Hepatocyte (in vitro differentiated cells): ENCODE measurements around the gene IFT43. TPM values are rescaled to one million over a fixed set of nuclear protein-coding genes. Genes with fewer than 3 reads are reported as not detected.

Experiments
- DNase-seq: peaks from one replicate; pipeline ENCODE4 v3.0.0-alpha.2; 2016; ENCODE audit warnings: low spot score
- H2AFZ ChIP-seq: fragments of 200-600 bp; sonication (generic); 2 replicates; pipeline ENCODE4 v1.6.0; 2016; ENCODE audit warnings: antibody characterized with exemption, mild to moderate bottlenecking
- H3K27ac ChIP-seq: fragments of 200-600 bp; sonication (generic); 2 replicates; pipeline ENCODE4 v1.5.1; 2016; ENCODE audit warnings: mild to moderate bottlenecking
- H3K27me3 ChIP-seq: fragments of 200-600 bp; sonication (generic); 2 replicates; pipeline ENCODE4 v1.6.1; 2016
- H3K36me3 ChIP-seq: fragments of 200-600 bp; sonication (generic); replicated peaks from 2 replicates; pipeline ENCODE4 v1.5.1; 2016; ENCODE audit warnings: low read depth; ENCODE audit not compliant: insufficient read depth
- H3K4me1 ChIP-seq: fragments of 200-600 bp; sonication (generic); 2 replicates; pipeline ENCODE4 v1.5.1; 2016; ENCODE audit warnings: mild to moderate bottlenecking, moderate library complexity; ENCODE audit not compliant: insufficient read depth
- H3K4me2 ChIP-seq: fragments of 200-600 bp; sonication (generic); 2 replicates; pipeline ENCODE4 v1.6.0; 2016
- H3K4me3 ChIP-seq: fragments of 200-600 bp; sonication (generic); 2 replicates; pipeline ENCODE4 v1.5.1; 2016; ENCODE audit warnings: mild to moderate bottlenecking
- H3K79me2 ChIP-seq: fragments of 200-600 bp; sonication (generic); 2 replicates; pipeline ENCODE4 v1.6.0; 2017; ENCODE audit warnings: mild to moderate bottlenecking
- H3K9me2 ChIP-seq: fragments of 200-600 bp; sonication (generic); replicated peaks from 2 replicates; pipeline ENCODE4 v1.6.0; 2017; ENCODE audit warnings: mild to moderate bottlenecking; ENCODE audit not compliant: insufficient read depth
- H3K9me3 ChIP-seq: fragments of 200-600 bp; sonication (generic); 2 replicates; pipeline ENCODE4 v1.5.1; 2016; ENCODE audit warnings: low read depth, mild to moderate bottlenecking
- H4K20me1 ChIP-seq: fragments of 200-600 bp; sonication (generic); 2 replicates; pipeline ENCODE4 v1.6.0; 2016; ENCODE audit warnings: mild to moderate bottlenecking; ENCODE audit not compliant: insufficient read depth, poor library complexity, severe bottlenecking
- CTCF ChIP-seq: fragments of 200-600 bp; sonication (generic); IDR thresholded peaks from 2 replicates; pipeline ENCODE4 v1.5.1; 2016; ENCODE audit warnings: antibody characterized with exemption, mild to moderate bottlenecking; ENCODE audit not compliant: poor library complexity
- EZH2 ChIP-seq: fragments of 200-600 bp; sonication (generic); IDR thresholded peaks from 2 replicates; pipeline ENCODE4 v1.6.1; 2016; ENCODE audit warnings: antibody characterized with exemption, mild to moderate bottlenecking, borderline replicate concordance
- EZH2phosphoT487 ChIP-seq: fragments of 200-600 bp; sonication (generic); IDR thresholded peaks from one replicate; pipeline ENCODE4 v1.6.1; 2018; ENCODE audit warnings: antibody characterized with exemption, mild to moderate bottlenecking, low read depth, moderate library complexity; ENCODE audit not compliant: unreplicated experiment, severe bottlenecking
- WGBS: methylation state at CpG from one replicate; pipeline ENCODE4 v1.1.6; 2016; ENCODE audit warnings: low lambda C conversion rate; ENCODE audit errors: missing lambda C conversion rate; 5-methylcytosine and 5-hydroxymethylcytosine counted together
- polyA plus RNA-seq: library from polyadenylated mRNA; unstranded; fragments of >200 nt; fragmentation: Nextera tagmentation; extraction: Ambion mirVana; gene quantifications from 2 replicates; pipeline ENCODE4 v1.2.1, GENCODE V29; 2016
- total RNA-seq: library from RNA; depleted of rRNA; stranded (reverse); fragments of >200 nt; gene quantifications from 2 replicates; pipeline ENCODE4 v1.2.3, GENCODE V29; 2014

Gene IFT43
- total and polyA plus RNA-seq, 2 experiments from 2014 or later, result 31.9 to 43.2 TPM

- TF ChIP-seq EZH2phosphoT487, result no peak
- H3K4me2 ChIP-seq, result peak overlapping the region; percentile 15
- no peaks in the 10 kb centered on the region for H3K36me3 ChIP-seq
- 71% methylated on average over 1 of the region's 1 CpG for WGBS
- H4K20me1 ChIP-seq, result no peaks in the 10 kb centered on the region
- no peaks in the 10 kb centered on the region for H3K4me1 ChIP-seq
- no peaks in the 10 kb centered on the region for H3K79me2 ChIP-seq
- H2AFZ ChIP-seq, result no peak overlapping the region
- H3K27me3 ChIP-seq, result no peaks in the 10 kb centered on the region
- DNase-seq, result peak; percentile 47
- no peaks in the 10 kb centered on the region for H3K9me3 ChIP-seq
- H3K9me2 ChIP-seq, result no peaks in the 10 kb centered on the region
- H3K4me3 ChIP-seq, result no peak overlapping the region
- H3K27ac ChIP-seq, result peak overlapping the region; percentile 33
Observed at GRCh38 chr14:75993567-75994041, 8.0 kb downstream of the IFT43 start.

- H2AFZ ChIP-seq, result no peak overlapping the region
- H3K4me2 ChIP-seq, result no peak overlapping the region
- no peaks in the 10 kb centered on the region for H3K9me3 ChIP-seq
- no peaks in the 10 kb centered on the region for H3K9me2 ChIP-seq
- TF ChIP-seq EZH2phosphoT487 (no peak), CTCF (no peak), EZH2 (no peak)
- no peak for DNase-seq
- H4K20me1 ChIP-seq, result no peaks in the 10 kb centered on the region
- no peaks in the 10 kb centered on the region for H3K79me2 ChIP-seq
- no peak overlapping the region for H3K4me3 ChIP-seq
- no peak overlapping the region for H3K27ac ChIP-seq
- no peaks in the 10 kb centered on the region for H3K36me3 ChIP-seq
- no peaks in the 10 kb centered on the region for H3K4me1 ChIP-seq
- WGBS, result 84% methylated on average over 17 of the region's 17 CpGs
- H3K27me3 ChIP-seq, result no peaks in the 10 kb centered on the region
Observed at GRCh38 chr14:75995372-75996041, 9.9 kb downstream of the IFT43 start.

- TF ChIP-seq EZH2phosphoT487 (no peak), EZH2 (no peak), CTCF (no peak)
- Histone ChIP-seq H3K27ac (no peak overlapping the region), H2AFZ (no peak overlapping the region), H4K20me1 (no peaks in the 10 kb centered on the region), H3K4me1 (no peaks in the 10 kb centered on the region), H3K27me3 (no peaks in the 10 kb centered on the region), H3K79me2 (no peaks in the 10 kb centered on the region), H3K36me3 (no peaks in the 10 kb centered on the region), H3K9me3 (no peaks in the 10 kb centered on the region), H3K9me2 (no peaks in the 10 kb centered on the region), H3K4me2 (no peak overlapping the region), H3K4me3 (no peak overlapping the region)
- no peak for DNase-seq
- whole genome bisulfite sequencing, result 88% methylated on average over 1 of the region's 1 CpG
Observed at GRCh38 chr14:75996488-75996887, 10.9 kb downstream of the IFT43 start.

- no peaks in the 10 kb centered on the region for H3K27me3 ChIP-seq
- 87% methylated on average over 6 of the region's 6 CpGs for WGBS
- H3K4me1 ChIP-seq, result no peaks in the 10 kb centered on the region
- TF ChIP-seq EZH2phosphoT487 (no peak), CTCF (no peak), EZH2 (no peak)
- H3K4me2 ChIP-seq, result no peak overlapping the region
- H3K4me3 ChIP-seq, result no peak overlapping the region
- H2AFZ ChIP-seq, result no peak overlapping the region
- no peaks in the 10 kb centered on the region for H3K79me2 ChIP-seq
- no peak overlapping the region for H3K27ac ChIP-seq
- DNase-seq, result no peak
- H3K9me2 ChIP-seq, result no peaks in the 10 kb centered on the region
- H3K9me3 ChIP-seq, result peaks cover 2% of the 10 kb centered on the region
- H3K36me3 ChIP-seq, result no peaks in the 10 kb centered on the region
- no peaks in the 10 kb centered on the region for H4K20me1 ChIP-seq
Observed at GRCh38 chr14:75999511-76000190, 14.1 kb downstream of the IFT43 start.
